ENCODE measurements around the gene C14orf132.

DNA sequence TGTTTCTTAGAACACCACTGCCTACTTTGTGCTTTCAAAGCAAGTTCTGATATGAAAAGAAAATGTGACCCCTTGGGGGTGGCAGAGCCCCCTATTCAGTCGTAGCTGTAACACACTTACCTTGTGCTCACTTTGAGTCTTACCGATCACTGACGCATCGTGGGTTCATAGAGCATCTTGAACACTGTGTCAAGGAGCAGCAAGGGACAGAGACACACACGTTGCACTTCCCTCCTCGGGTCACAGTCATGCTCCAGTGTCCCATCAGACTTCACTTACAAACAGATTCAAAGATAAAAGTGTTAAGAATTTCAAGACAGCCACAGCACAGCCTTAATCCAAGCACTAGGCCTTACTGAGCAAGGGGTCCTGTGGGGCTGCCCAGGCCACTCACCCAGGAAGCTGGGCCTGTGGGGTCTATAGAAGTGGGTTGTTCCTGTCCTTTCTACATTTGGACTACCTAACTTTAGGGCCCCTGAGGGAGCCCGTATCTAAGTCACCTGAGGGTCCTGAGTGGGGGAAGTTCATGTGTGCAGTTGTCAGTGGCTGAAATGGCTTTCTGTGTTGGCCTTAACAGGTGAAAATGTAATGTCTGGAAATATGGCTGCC is 90.1 kb downstream of the C14orf132 start:
- TF ChIP-seq SIN3A (IDR thresholded peaks at IDR 0.05; ENCODE audit: low read depth, low read length) (no peak), RAD21 (IDR thresholded peaks at IDR 0.05; ENCODE audit: insufficient read depth, low read depth, low read length) (no peak), KAT2A (conservative IDR thresholded peaks at IDR 0.05; ENCODE audit: control insufficient read depth, low read depth, low read length) (no peak), PBX3 (IDR thresholded peaks at IDR 0.05; ENCODE audit: insufficient replicate concordance, low read depth, low read length) (no peak), EP300 (IDR thresholded peaks at IDR 0.05; ENCODE audit: borderline replicate concordance in 1 of 2, control insufficient read depth in 1 of 2, low read depth in 2 of 2, low read length in 2 of 2) (no peak), EGR1 (IDR thresholded peaks at IDR 0.05; ENCODE audit: borderline replicate concordance in 1 of 2, low read depth in 2 of 2, low read length in 2 of 2) (no peak), CTCF (IDR thresholded peaks at IDR 0.05 in 2 of 3, conservative IDR thresholded peaks at IDR 0.05 in 1 of 3; ENCODE audit: control insufficient read depth in 2 of 3, extremely low read depth in 1 of 3, insufficient read depth in 1 of 3, low read depth in 3 of 3, low read length in 3 of 3) (no peak), ASH2L (IDR thresholded peaks at IDR 0.05; ENCODE audit: borderline replicate concordance, low read depth) (no peak), SMAD1 (IDR thresholded peaks at IDR 0.05; ENCODE audit: low read depth, partially characterized antibody) (no peak), NFYB (IDR thresholded peaks at IDR 0.05; ENCODE audit: insufficient read depth, low read depth, low read length) (no peak), IKZF1 (conservative IDR thresholded peaks at IDR 0.05) (no peak)
